ENCODE measurements around the gene GALNT15. TPM values are rescaled to one million over a fixed set of nuclear protein-coding genes. Genes with fewer than 3 reads are reported as not detected.
A peak's percentile ranks its signal among the peaks of the same experiment; 100 is the strongest.

The GALNT15 gene, protein sequence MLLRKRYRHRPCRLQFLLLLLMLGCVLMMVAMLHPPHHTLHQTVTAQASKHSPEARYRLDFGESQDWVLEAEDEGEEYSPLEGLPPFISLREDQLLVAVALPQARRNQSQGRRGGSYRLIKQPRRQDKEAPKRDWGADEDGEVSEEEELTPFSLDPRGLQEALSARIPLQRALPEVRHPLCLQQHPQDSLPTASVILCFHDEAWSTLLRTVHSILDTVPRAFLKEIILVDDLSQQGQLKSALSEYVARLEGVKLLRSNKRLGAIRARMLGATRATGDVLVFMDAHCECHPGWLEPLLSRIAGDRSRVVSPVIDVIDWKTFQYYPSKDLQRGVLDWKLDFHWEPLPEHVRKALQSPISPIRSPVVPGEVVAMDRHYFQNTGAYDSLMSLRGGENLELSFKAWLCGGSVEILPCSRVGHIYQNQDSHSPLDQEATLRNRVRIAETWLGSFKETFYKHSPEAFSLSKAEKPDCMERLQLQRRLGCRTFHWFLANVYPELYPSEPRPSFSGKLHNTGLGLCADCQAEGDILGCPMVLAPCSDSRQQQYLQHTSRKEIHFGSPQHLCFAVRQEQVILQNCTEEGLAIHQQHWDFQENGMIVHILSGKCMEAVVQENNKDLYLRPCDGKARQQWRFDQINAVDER
- 100 to 1,000 TPM in 3 of 4 donors, 10 to 100 TPM in 1; 75.4 to 297 (median 134) TPM for total RNA-seq

DNA sequence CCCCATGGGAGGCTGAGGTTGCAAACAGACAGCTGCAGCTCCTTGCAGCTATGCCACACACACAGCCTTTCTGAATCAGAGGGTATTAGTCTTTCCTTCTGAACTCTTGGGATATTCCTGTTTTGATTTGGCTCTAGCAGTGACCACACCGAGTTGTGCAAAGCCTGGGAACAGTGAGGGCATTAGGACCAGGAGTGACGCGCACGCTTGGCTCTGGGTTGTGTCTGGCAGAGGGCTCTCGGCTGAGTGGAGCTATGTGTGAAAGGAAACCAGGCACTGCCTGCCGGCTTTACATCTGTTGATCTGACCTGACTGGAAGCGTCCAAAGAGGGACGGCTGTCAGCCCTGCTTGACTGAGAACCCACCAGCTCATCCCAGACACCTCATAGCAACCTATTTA is at the start of gene GALNT15:
GALNT15 (plus strand) TSS at position 292 of the 400 bp plus-strand sequence. CDS start 472 bp downstream, outside the sequence.
- TF ChIP-seq EP300 (IDR thresholded peaks at IDR 0.05) (no peak), POLR2AphosphoS5 (IDR thresholded peaks at IDR 0.05) (peak; percentile 88), POLR2A (IDR thresholded peaks at IDR 0.05) (peak in 1 of 2 donors; percentile 41)
- Histone ChIP-seq H3K4me3 (peak within 1 kb of the TSS; percentile 32 to 50), H3K27me3 (no peaks in the 10 kb centered on the region), H3K36me3 (peaks cover 0 to 4% of the 10 kb centered on the region in 2 donors), H3K9me3 (no peaks in the 10 kb centered on the region), H3K27ac (peak within 1 kb of the TSS in 3 of 4 donors; percentile 53 to 82 (median 81)), H3K4me1 (peaks cover 0 to 40% (median 10%) of the 10 kb centered on the region in 3 donors)
- WGBS, 2 donors (ENCODE audit: low coverage in 1 of 2) = 0% methylated on average over 1 of the region's 8 CpGs; no CpG with 5 or more reads in 1 of the 2 donors
- peak; percentile 93 for ATAC-seq

DNA sequence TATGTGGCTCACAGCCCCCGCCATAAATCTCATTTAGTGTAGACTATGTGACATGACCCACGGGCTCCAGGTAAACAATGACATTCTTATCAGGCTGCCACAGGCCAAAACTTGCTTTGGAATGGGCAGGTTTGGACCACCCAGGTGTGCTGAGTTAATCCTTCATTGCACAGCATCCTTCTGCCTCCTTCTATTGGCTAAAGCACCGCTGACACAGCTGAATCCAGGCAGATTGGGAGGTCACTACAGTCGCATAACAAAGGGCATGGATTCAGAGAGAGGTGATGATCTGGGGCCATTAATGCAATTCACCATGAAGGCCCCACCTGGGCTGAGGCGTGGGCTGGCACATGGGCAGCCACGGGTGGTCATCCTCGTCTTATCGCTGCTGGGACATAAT is 47.8 kb upstream of the GALNT15 start:
- Histone ChIP-seq H3K4me1 (peaks cover 0 to 18% (median 0%) of the 10 kb centered on the region in 3 donors), H3K27ac (no peak overlapping the region), H3K4me3 (no peak overlapping the region), H3K9me3 (no peaks in the 10 kb centered on the region), H3K27me3 (no peaks in the 10 kb centered on the region), H3K36me3 (no peaks in the 10 kb centered on the region)
- TF ChIP-seq POLR2A (IDR thresholded peaks at IDR 0.05) = no peak
- TF ChIP-seq, protein P1, sequence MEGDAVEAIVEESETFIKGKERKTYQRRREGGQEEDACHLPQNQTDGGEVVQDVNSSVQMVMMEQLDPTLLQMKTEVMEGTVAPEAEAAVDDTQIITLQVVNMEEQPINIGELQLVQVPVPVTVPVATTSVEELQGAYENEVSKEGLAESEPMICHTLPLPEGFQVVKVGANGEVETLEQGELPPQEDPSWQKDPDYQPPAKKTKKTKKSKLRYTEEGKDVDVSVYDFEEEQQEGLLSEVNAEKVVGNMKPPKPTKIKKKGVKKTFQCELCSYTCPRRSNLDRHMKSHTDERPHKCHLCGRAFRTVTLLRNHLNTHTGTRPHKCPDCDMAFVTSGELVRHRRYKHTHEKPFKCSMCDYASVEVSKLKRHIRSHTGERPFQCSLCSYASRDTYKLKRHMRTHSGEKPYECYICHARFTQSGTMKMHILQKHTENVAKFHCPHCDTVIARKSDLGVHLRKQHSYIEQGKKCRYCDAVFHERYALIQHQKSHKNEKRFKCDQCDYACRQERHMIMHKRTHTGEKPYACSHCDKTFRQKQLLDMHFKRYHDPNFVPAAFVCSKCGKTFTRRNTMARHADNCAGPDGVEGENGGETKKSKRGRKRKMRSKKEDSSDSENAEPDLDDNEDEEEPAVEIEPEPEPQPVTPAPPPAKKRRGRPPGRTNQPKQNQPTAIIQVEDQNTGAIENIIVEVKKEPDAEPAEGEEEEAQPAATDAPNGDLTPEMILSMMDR (IDR thresholded peaks at IDR 0.05) = no peak
- TF ChIP-seq EP300 (IDR thresholded peaks at IDR 0.05) = no peak
- WGBS, 2 donors (ENCODE audit: low coverage in 1 of 2) = 83% methylated on average over 6 of the region's 8 CpGs; no CpG with 5 or more reads in 1 of the 2 donors
- no peak for ATAC-seq

DNA sequence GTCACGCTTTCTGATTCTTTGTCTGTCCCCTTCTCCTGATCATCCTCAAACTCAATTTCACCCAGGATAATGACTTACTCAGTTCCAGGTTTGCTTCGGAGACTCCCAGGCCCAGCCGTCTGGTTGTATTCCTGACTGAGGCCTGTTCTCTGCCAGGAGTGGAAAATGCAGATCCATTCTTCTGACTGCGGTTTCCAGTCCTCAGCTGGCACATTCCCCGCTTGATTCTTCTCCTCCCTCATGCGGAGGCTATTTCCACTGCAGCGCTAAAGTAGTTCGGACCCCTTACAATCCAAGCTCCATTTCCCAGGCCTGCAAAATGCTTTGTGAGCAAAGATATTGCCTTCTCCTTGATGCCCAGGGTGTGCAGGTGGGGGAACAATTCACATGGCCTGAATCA is 47.2 kb upstream of the GALNT15 start:
- TF ChIP-seq, protein P1 (IDR thresholded peaks at IDR 0.05) = no peak
- no peak for TF ChIP-seq POLR2A (IDR thresholded peaks at IDR 0.05)
- no peak for TF ChIP-seq EP300 (IDR thresholded peaks at IDR 0.05)
- no peak for TF ChIP-seq POLR2AphosphoS5 (IDR thresholded peaks at IDR 0.05)
- Histone ChIP-seq H3K4me1 (peaks cover 0 to 15% (median 0%) of the 10 kb centered on the region in 3 donors), H3K9me3 (no peaks in the 10 kb centered on the region), H3K27me3 (no peaks in the 10 kb centered on the region), H3K4me3 (no peak overlapping the region), H3K27ac (no peak overlapping the region), H3K36me3 (no peaks in the 10 kb centered on the region)
- WGBS, 2 donors (ENCODE audit: low coverage in 1 of 2) = 96 to 100% methylated on average over 3 to 8 of the region's 8 CpGs
- ATAC-seq = no peak

DNA sequence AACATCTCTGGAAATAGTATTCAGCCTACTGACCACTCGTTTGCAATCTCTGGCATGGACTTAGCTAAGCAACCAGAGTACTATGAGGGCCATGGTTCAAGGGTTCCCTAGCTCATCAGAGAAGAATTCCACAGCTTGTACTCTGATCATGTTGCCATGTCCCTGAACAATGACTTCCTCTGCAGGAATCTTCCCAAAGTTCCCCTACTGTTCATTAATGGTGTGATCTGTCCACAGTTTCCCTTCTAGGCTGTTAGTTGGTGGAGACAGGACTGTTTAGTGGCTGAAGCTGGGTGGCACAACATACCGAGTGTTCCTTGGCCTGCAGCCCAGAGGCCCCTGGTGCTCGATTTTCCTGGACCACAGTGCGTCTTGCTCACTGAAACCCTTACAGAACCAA is 44.4 kb upstream of the GALNT15 start:
- H3K36me3 ChIP-seq = no peaks in the 10 kb centered on the region
- peak; percentile 35 for ATAC-seq
- no peak overlapping the region for H3K4me3 ChIP-seq
- H3K4me1 ChIP-seq = peaks cover 0 to 27% (median 12%) of the 10 kb centered on the region in 3 donors
- TF ChIP-seq POLR2A (IDR thresholded peaks at IDR 0.05) = no peak
- TF ChIP-seq, protein P1 (IDR thresholded peaks at IDR 0.05) = no peak
- no peak for TF ChIP-seq EP300 (IDR thresholded peaks at IDR 0.05)
- no peak for TF ChIP-seq POLR2AphosphoS5 (IDR thresholded peaks at IDR 0.05)
- no peaks in the 10 kb centered on the region for H3K27me3 ChIP-seq
- WGBS, 2 donors (ENCODE audit: low coverage in 1 of 2) = 20 to 44% methylated on average over 1 to 4 of the region's 4 CpGs
- peaks cover 0 to 5% (median 0%) of the 10 kb centered on the region in 3 donors for H3K9me3 ChIP-seq
- peak overlapping the region in 1 of 4 donors; percentile 13 for H3K27ac ChIP-seq

DNA sequence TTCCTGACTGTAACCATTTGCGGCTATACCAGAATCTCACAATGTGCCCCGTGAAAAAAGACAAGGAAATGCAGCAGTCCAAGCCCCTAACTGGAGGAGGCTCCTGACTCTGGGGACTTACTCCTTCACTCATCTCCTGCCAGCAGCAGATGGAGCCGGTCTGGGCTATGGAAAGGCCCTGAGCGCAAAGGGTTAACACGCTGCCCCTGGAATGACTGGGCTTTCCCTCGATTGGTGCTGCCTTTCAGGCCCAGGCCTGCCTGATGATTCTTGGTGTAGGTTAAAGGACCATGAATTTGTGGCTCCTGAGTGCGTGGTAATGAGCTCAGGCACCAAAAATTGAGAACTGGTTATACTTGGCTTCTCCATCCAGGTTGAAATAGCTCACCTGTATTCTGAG is 42.3 kb upstream of the GALNT15 start:
- Histone ChIP-seq H3K36me3 (no peaks in the 10 kb centered on the region), H3K27me3 (no peaks in the 10 kb centered on the region), H3K27ac (peak overlapping the region in 3 of 4 donors; percentile 45 to 62 (median 52)), H3K4me1 (peaks cover 0 to 27% (median 12%) of the 10 kb centered on the region in 3 donors), H3K9me3 (peaks cover 0 to 10% (median 0%) of the 10 kb centered on the region in 3 donors), H3K4me3 (no peak overlapping the region)
- ATAC-seq = no peak
- no peak for TF ChIP-seq EP300 (IDR thresholded peaks at IDR 0.05)
- TF ChIP-seq POLR2AphosphoS5 (IDR thresholded peaks at IDR 0.05) = no peak
- TF ChIP-seq, protein P1 (IDR thresholded peaks at IDR 0.05) = no peak
- no peak for TF ChIP-seq POLR2A (IDR thresholded peaks at IDR 0.05)
- WGBS, 2 donors (ENCODE audit: low coverage in 1 of 2) = 100% methylated on average over 2 of the region's 7 CpGs
